Large intestine (tissue), 3 donors: ENCODE measurements around the gene NYAP1. TPM values are rescaled to one million over a fixed set of nuclear protein-coding genes. Genes with fewer than 3 reads are reported as not detected.
A peak's percentile ranks its signal among the peaks of the same experiment; 100 is the strongest.

Experiments
- DNase-seq, 2 donors: peaks; one replicate each; pipeline versions ENCODE4 v3.0.0 to v3.0.0-alpha.2; 2013
- H3K27ac ChIP-seq: one replicate; pipeline ENCODE4 v1.5.1; 2013; ENCODE audit warnings: low read length
- H3K27me3 ChIP-seq: 2 replicates; pipeline ENCODE4 v1.6.1; 2013; ENCODE audit warnings: low read length; ENCODE audit not compliant: control insufficient read depth, insufficient read depth
- H3K36me3 ChIP-seq: 2 replicates; pipeline ENCODE4 v1.6.1; 2013; ENCODE audit warnings: low read length; ENCODE audit not compliant: control insufficient read depth, insufficient read depth
- H3K4me1 ChIP-seq: one replicate; pipeline ENCODE4 v1.6.1; 2013; ENCODE audit warnings: low read length; ENCODE audit not compliant: control insufficient read depth, insufficient read depth
- H3K4me3 ChIP-seq: one replicate; pipeline ENCODE4 v1.5.1; 2013; ENCODE audit warnings: low read length
- H3K9me3 ChIP-seq: one replicate; pipeline ENCODE4 v1.6.1; 2013; ENCODE audit warnings: mild to moderate bottlenecking, low read depth, low read length, moderate library complexity; ENCODE audit not compliant: control insufficient read depth
- WGBS: methylation state at CpG from one replicate; pipeline ENCODE4 v1.1.5; 2013; ENCODE audit warnings: low lambda C conversion rate; ENCODE audit not compliant: insufficient coverage; 5-methylcytosine and 5-hydroxymethylcytosine counted together
- polyA plus RNA-seq: library from polyadenylated mRNA; unstranded; fragments of 120-200 nt; gene quantifications from one replicate; pipeline ENCODE4 v1.2.1, GENCODE V29; 2013

The NYAP1 gene
- polyA plus RNA-seq, 1 donor = 3.5 TPM

DNA sequence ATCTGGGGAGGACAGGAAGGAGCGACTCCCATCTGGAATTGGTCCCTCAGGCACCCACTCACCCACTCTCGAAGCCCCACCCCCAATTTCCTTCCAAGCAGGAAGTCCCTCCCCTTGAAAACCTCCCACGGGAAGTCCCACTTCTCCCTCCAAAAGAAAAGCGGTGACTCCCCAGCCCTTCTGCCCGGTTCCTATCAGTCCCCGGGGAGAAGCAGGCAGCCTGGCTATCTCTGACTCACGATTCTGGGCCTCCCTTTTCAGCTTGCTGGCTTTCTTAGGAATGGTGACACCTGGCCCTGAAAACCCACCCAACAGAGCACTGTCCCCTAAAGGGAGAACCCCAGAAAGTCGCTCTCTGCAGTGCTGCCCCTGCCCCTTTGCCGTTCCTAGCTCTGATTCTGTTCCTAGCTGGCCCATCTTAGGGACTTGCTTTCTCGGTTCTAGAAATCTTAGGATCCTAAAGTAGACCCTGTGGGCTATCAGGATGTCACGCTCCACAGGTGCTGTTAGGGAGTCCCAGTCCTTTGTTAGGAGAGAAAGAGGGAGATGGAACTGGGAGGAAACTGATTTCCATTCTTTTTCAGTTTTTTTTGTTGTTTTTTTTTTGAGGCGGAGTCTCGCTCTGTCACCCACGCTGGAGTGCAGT is 10.8 kb upstream of the NYAP1 start:
- no peak overlapping the region for H3K4me3 ChIP-seq
- H3K9me3 ChIP-seq = no peaks in the 10 kb centered on the region
- H3K4me1 ChIP-seq = peaks cover 24% of the 10 kb centered on the region
- peaks cover 45% of the 10 kb centered on the region for H3K36me3 ChIP-seq
- 100% methylated on average over 1 of the region's 14 CpGs for WGBS
- no peak overlapping the region for H3K27ac ChIP-seq
- no peaks in the 10 kb centered on the region for H3K27me3 ChIP-seq
- no peak for DNase-seq

DNA sequence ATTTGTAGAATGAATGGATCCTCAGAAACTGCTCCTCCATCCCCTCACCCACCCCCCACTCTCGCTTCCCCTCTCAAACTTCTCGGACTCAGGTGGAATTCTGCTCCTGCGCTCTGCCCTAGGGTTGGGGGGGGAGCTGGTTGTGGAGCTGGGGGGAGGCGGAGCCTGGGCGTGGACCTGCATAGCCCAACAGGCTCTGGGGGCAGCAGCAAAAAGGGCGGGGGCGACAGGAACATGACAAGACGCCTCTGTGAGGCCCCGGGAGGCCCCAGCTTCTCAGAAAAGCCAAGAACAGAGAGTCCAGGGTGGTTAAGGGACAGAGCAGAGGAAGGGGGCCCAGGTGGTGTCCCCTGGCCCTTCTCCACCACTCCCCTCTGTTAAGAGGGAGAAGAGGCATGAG is 8.2 kb upstream of the NYAP1 start:
- DNase-seq = peak; percentile 37 to 65
- Histone ChIP-seq H3K27ac (peak overlapping the region; percentile 26), H3K27me3 (no peaks in the 10 kb centered on the region), H3K4me3 (peak overlapping the region; percentile 14), H3K4me1 (peaks cover 22% of the 10 kb centered on the region), H3K36me3 (peaks cover 33% of the 10 kb centered on the region), H3K9me3 (no peaks in the 10 kb centered on the region)
- no CpG with 5 or more reads among the region's 9 CpGs for WGBS

DNA sequence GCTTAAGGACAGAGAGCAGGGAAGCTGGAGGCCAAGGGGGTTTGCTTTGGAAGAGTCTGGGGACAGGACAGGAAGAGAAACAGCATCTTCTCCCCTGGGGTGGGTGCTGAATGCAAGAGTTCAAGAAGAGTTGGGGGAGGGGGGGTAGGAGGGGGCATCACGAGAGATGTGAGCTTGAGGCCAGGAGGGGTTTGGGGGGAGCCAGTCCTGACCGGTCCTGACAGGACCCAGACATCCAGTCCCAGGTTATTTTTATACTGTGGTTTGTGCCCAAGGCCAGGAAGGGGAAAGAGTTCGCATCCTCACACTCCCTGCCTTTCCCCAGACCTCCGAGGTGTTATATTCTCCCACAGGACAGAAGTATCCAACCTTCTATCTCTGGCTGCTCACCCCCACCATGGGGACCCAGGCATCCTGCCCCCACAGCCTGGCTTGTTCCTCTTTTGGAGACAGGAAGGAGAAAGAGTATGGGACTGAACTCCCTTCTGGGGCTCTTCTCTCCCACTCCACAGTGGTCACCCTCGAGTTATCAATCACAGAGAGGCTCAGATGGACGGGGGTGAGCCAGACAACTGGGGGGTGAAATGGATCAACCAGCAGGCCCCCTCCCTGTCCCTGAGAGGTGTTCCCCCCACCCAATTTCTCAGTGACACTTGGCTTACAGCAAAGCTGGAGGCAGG is 7.5 kb upstream of the NYAP1 start:
- Histone ChIP-seq H3K4me1 (peaks cover 22% of the 10 kb centered on the region), H3K4me3 (peak overlapping the region; percentile 14), H3K9me3 (no peaks in the 10 kb centered on the region), H3K27me3 (no peaks in the 10 kb centered on the region), H3K36me3 (peaks cover 29% of the 10 kb centered on the region), H3K27ac (peak overlapping the region; percentile 26)
- no CpG with 5 or more reads among the region's 6 CpGs for WGBS
- DNase-seq = no peak

DNA sequence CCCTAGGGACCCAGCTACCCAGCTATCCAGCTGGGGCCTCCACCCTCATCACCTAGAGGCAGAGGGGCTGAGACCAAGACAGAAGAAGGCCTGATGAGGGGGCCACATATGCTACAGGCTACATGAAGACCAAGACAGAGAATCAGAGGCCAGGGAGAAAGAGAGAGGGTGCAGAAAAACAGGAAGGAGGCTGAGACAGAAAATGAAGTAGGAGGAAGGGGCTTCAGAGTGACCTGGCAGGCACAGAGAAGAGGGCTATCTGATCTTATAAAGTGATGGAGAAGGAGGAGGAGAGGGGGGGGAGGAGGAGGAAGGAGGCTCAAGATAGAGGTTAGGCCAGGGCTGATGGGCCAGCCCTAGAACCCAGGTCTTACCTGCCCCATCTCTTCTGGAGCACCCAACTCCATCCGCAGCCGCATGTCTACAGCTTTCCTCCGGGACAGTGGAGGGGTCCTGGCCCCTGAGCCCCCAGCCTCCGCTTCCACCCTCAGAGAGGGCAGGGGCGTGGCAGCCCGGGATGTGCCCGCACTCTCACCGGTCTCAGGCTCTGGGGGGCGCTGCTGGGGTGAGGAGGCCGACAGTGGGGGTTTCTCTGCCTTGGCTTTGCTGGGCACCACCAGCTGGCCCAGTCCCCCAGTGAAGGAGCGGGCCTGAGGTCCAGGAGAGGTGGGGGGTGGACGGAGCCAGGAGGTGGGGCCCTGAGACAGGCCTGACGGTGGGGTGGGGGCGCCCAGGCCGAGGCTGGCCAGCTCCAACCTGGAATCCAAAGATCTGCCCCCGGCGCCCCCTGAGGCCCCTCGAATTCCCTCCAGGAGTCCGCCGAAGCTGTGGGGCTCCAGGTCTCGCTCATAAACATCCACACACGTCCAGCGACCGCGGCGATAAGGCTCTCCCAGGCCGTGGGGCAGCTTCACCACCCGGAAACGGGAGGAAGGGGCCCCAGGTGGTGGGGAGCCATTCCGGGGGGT is 6.5 kb upstream of the NYAP1 start:
- peak overlapping the region; percentile 100 for H3K4me3 ChIP-seq
- H3K27me3 ChIP-seq = no peaks in the 10 kb centered on the region
- H3K9me3 ChIP-seq = no peaks in the 10 kb centered on the region
- H3K27ac ChIP-seq = peak overlapping the region; percentile 96
- peaks cover 22% of the 10 kb centered on the region for H3K4me1 ChIP-seq
- no CpG with 5 or more reads among the region's 30 CpGs for WGBS
- DNase-seq = peak in 1 of 2 donors; percentile 41
- peaks cover 25% of the 10 kb centered on the region for H3K36me3 ChIP-seq

DNA sequence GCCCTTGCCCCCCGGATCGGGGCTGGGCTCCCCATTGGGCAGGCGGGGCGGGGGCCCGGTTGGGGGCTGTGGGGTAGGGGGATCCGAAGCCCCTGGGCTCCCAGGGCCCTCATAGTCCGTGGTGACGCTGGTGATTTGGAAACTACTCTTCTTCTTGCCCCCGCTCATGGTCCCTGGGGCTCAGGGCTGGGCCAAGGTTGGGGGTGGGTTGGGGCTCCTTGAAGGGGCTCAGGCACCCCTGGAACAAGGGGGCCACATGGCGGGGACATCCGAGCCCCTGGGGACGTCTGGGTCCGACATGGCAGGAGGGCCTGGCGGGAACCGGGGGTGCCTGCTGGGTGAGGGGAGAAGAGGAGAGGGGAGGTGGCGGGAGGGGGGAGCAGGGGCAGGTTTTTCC is 5.9 kb upstream of the NYAP1 start:
- no CpG with 5 or more reads among the region's 16 CpGs for WGBS
- Histone ChIP-seq H3K27me3 (no peaks in the 10 kb centered on the region), H3K4me3 (peak overlapping the region; percentile 100), H3K4me1 (peaks cover 28% of the 10 kb centered on the region), H3K27ac (peak overlapping the region; percentile 96), H3K9me3 (no peaks in the 10 kb centered on the region), H3K36me3 (peaks cover 22% of the 10 kb centered on the region)
- peak in 1 of 2 donors; percentile 47 for DNase-seq

DNA sequence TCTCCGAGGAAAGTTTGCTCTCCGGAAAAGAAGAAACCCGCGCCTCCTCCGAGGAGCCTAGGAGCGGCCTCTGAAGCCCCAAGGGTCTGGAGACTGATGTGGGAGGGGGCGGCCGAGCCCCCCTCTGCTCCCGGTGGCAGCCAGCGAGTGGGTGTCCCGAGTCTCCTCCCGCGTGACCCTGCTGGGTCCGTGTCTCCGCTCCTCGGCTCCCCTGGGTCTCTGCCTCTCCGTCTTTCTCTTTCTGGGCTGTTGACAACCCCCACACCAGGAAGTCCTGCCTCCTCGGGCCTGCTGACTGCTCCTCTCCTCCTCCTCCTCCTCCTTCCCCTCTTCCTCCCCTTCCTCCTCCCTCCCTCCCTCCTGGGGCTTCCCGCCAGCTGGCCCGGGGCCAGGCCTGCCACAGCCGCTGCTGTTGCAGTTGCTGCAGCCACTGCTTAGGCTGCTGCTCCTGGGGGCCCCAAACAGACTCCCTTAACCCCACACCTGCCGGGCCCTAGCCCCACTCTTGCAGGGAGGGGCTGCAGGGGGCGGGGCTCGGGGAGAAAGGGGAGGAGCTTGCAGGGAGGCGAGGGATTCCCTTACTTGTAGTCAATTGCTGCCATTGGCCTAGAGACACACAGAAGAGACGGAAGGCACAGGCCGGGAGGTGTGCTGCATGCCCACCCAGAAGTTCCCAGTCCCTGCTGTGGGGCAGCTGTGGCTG is 4.6 kb upstream of the NYAP1 start, which contains the start of gene TSC22D4:
TSC22D4 (minus strand) TSS at position 257 of the 703 bp plus-strand sequence. CDS start 1,176 bp downstream, outside the sequence.
- peaks cover 13% of the 10 kb centered on the region for H3K36me3 ChIP-seq
- H3K9me3 ChIP-seq = no peaks in the 10 kb centered on the region
- no peaks in the 10 kb centered on the region for H3K27me3 ChIP-seq
- DNase-seq = peak; percentile 96 to 98
- WGBS = no CpG with 5 or more reads among the region's 27 CpGs
- H3K27ac ChIP-seq = peak within 1 kb of the TSS; percentile 96
- H3K4me3 ChIP-seq = peak within 1 kb of the TSS; percentile 100
- peaks cover 33% of the 10 kb centered on the region for H3K4me1 ChIP-seq

DNA sequence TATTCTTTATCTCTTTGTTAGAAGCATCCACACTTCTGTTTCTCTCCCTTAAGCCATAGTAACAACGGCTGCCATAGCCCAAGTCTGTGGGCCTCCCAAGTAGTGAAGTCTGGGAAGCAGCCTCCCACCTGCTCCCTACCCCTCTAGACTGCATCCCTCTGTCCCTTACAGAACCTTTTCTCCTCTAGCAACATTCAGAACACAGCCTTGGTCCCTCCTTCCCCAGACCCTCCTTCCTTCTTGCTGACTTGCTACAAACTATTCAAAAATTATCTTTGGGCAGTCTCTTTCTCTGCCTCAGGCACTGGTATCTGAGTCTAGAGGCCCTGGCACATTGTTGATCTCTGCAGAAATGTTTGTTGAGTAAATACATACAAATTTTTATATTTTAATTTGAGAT is 2.3 kb upstream of the NYAP1 start:
- H3K9me3 ChIP-seq = no peaks in the 10 kb centered on the region
- no peak overlapping the region for H3K27ac ChIP-seq
- H3K27me3 ChIP-seq = no peaks in the 10 kb centered on the region
- no peak overlapping the region for H3K4me3 ChIP-seq
- no peak for DNase-seq
- no CpG with 5 or more reads among the region's 1 CpG for WGBS
- peaks cover 26% of the 10 kb centered on the region for H3K4me1 ChIP-seq
- peaks cover 4% of the 10 kb centered on the region for H3K36me3 ChIP-seq

DNA sequence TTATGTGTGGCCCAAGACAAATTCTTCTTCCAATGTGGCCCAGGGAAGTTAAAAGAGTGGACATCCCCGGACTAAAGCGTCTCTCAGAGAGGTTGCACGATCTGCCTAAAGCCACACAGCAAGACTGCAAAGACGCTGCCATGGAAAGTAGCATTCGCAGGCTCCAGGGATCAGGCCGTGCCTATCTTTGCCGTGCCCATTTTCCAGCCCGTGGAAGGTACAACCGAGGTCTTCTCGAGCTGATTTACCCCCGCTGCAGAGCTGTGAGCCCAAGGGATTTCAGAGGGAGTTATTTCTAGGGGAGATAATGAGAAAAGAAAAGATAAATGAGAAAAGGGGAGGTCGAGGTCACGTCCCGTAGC is 1.0 kb upstream of the NYAP1 start:
- no peaks in the 10 kb centered on the region for H3K36me3 ChIP-seq
- DNase-seq = no peak
- H3K27me3 ChIP-seq = no peaks in the 10 kb centered on the region
- peaks cover 17% of the 10 kb centered on the region for H3K4me1 ChIP-seq
- WGBS = no CpG with 5 or more reads among the region's 14 CpGs
- H3K27ac ChIP-seq = no peak overlapping the region
- no peaks in the 10 kb centered on the region for H3K9me3 ChIP-seq
- H3K4me3 ChIP-seq = peak overlapping the region; percentile 68

DNA sequence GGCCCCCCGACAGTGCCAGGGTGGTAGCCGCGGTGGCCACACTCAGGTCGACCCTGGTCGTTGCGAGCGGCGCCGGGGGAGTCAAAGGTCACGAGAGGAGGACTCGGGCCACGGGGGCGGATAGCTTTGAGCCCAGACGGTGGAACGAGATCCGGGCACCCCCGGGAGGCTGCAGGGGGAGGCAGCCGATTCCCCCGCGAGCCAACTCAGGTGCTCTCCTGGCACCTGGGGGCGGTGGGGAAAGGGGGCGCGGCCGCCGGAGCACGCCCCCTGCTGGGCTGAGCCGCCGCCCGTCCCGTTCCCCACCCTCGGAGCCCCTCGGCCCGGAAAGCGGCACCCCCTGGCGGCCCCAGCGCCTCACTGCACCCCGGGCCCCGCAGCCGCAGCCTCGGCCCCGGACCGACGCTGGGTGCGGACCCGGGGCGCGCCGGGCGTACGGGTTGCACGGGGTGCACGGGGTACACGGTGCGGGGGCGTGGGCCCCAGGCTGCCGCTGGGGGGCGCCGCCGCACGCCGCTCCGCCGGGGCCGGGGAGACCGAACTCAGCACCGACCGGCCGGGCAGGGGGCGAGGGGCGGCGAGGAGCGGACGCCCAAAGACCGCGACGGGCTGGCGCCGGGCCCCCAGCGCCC is 521 bp upstream of the NYAP1 start:
- Histone ChIP-seq H3K9me3 (peaks cover 2% of the 10 kb centered on the region), H3K4me3 (peak overlapping the region; percentile 68), H3K27ac (no peak overlapping the region), H3K27me3 (no peaks in the 10 kb centered on the region), H3K4me1 (peaks cover 17% of the 10 kb centered on the region), H3K36me3 (no peaks in the 10 kb centered on the region)
- no CpG with 5 or more reads among the region's 79 CpGs for WGBS
- peak; percentile 61 to 80 for DNase-seq
